Subcutaneous adipose tissue (tissue), 4 donors: ENCODE measurements around the gene CRADD. TPM values are rescaled to one million over a fixed set of nuclear protein-coding genes. Genes with fewer than 3 reads are reported as not detected.

Experiments
- CTCF ChIP-seq: fragments of 450-650 bp; IDR thresholded peaks from one replicate; pipeline ENCODE4 v1.5.1; 2016; ENCODE audit warnings: low read depth, mild to moderate bottlenecking, control low read depth, antibody characterized with exemption, moderate library complexity
- total RNA-seq, 4 donors: library from RNA; depleted of rRNA; stranded (reverse); fragments of >200 nt; gene quantifications; one replicate each; pipeline ENCODE4 v1.1.0, GENCODE V29; 2016

Gene CRADD
- total RNA-seq, 4 donors from 2014 or later, result 22.5 to 43.7 (median 39.3) TPM

- no peak for TF ChIP-seq CTCF
These were observed 135.5 kb downstream of the CRADD start for GRCh38 chr12:93812626-93813025.

- TF ChIP-seq CTCF, result no peak
These were observed 136.0 kb downstream of the CRADD start for GRCh38 chr12:93813186-93813585.

GRCh38 chr12:93813972-93814821 is 137.0 kb downstream of the CRADD start:
- TF ChIP-seq CTCF, result no peak

GRCh38 chr12:93818488-93819049 is 141.4 kb downstream of the CRADD start:
- TF ChIP-seq CTCF, result no peak

GRCh38 chr12:93819050-93819491 is 141.9 kb downstream of the CRADD start:
- no peak for TF ChIP-seq CTCF

GRCh38 chr12:93823616-93824391 is 146.6 kb downstream of the CRADD start:
- TF ChIP-seq CTCF, result no peak
